NCI-H2171 treated with DMSO at 0.1 percent for 48 hours (cell line): ENCODE measurements around the gene CABP2.
"Not testable (repeated sequence)": the region's sequence is repeated elsewhere in the genome, so short reads cannot be mapped to it uniquely, and the experiment has no call there.

Source experiments
- DNase-seq: peaks from one replicate; lab custom pipeline; 2025; lab: John Stamatoyannopoulos, UW

CABP2 gene

GRCh38 chr11:67522844-67523555 is at the start of gene CABP2:
Gene CABP2 (minus strand): TSS chr11:67523446. CDS start chr11:67523326, 120 bp downstream.
- DNase-seq, result no peak

GRCh38 chr11:67572747-67573419 is 49.6 kb upstream of the CABP2 start:
- DNase-seq, result peak; percentile 58

GRCh38 chr11:67572305-67572704 is 49.1 kb upstream of the CABP2 start:
- DNase-seq, result no peak

- no peak for DNase-seq
Measured at GRCh38 chr11:67571443-67571842, 48.2 kb upstream of the CABP2 start.

- DNase-seq, result no peak
Measured at GRCh38 chr11:67564230-67564629, 41.0 kb upstream of the CABP2 start.

GRCh38 chr11:67563705-67564114 is 40.5 kb upstream of the CABP2 start:
- not testable (repeated sequence) for DNase-seq

GRCh38 chr11:67562963-67563704 is 39.9 kb upstream of the CABP2 start:
- no peak for DNase-seq

GRCh38 chr11:67561971-67562619 is 38.8 kb upstream of the CABP2 start:
- DNase-seq, result no peak

- DNase-seq, result no peak
Measured at GRCh38 chr11:67558084-67558772, 35.0 kb upstream of the CABP2 start.

GRCh38 chr11:67556244-67556643 is 33.0 kb upstream of the CABP2 start:
- DNase-seq, result no peak

- DNase-seq, result not testable (repeated sequence)
Measured at GRCh38 chr11:67551697-67552096, 28.5 kb upstream of the CABP2 start.

GRCh38 chr11:67551127-67551526 is 27.9 kb upstream of the CABP2 start:
- no peak for DNase-seq

- DNase-seq, result no peak
Measured at GRCh38 chr11:67548555-67549110, 25.4 kb upstream of the CABP2 start.

- not testable (repeated sequence) for DNase-seq
Measured at GRCh38 chr11:67548112-67548511, 24.9 kb upstream of the CABP2 start.

GRCh38 chr11:67545280-67545679 is 22.0 kb upstream of the CABP2 start:
- DNase-seq, result no peak

- no peak for DNase-seq
Measured at GRCh38 chr11:67544616-67545242, 21.5 kb upstream of the CABP2 start.

- no peak for DNase-seq
Measured at GRCh38 chr11:67543585-67543984, 20.3 kb upstream of the CABP2 start.

GRCh38 chr11:67542971-67543370 is 19.7 kb upstream of the CABP2 start:
- no peak for DNase-seq

- DNase-seq, result no peak
Measured at GRCh38 chr11:67542169-67542568, 18.9 kb upstream of the CABP2 start.

- DNase-seq, result no peak
Measured at GRCh38 chr11:67541198-67541597, 18.0 kb upstream of the CABP2 start.

GRCh38 chr11:67539550-67539949 is 16.3 kb upstream of the CABP2 start:
- no peak for DNase-seq
